ENCODE data around the gene C4orf36. TPM values are rescaled to one million over a fixed set of nuclear protein-coding genes. Genes with fewer than 3 reads are reported as not detected.
"Not testable (repeated sequence)": the region's sequence is repeated elsewhere in the genome, so short reads cannot be mapped to it uniquely, and the experiment has no call there.

Gene C4orf36
- total RNA-seq, 6 experiments from 2014 or later, result 0.66 to 2.5 (median 1.5) TPM

- TF ChIP-seq CTCF (IDR thresholded peaks at IDR 0.05), result no peak
- peak overlapping the region; percentile 88 for H3K27ac Mint-ChIP-seq
- no peaks in the 10 kb centered on the region; the same call in 1 of the 2 replicates for H3K27me3 Mint-ChIP-seq (ENCODE audit: insufficient read depth)
- H3K4me1 Mint-ChIP-seq (ENCODE audit: low read depth), result peaks cover 35% of the 10 kb centered on the region
- H3K36me3 Mint-ChIP-seq (ENCODE audit: low read depth), result peaks cover 5% of the 10 kb centered on the region
- no peaks in the 10 kb centered on the region for H3K9me3 Mint-ChIP-seq
- peak overlapping the region; percentile 91 for H3K4me3 Mint-ChIP-seq
- no peak for DNase-seq
Observed at GRCh38 chr4:86890790-86891189, 1.4 kb downstream of the C4orf36 start.

GRCh38 chr4:86879641-86880040 is 12.6 kb downstream of the C4orf36 start:
- peaks cover 33% of the 10 kb centered on the region for H3K9me3 Mint-ChIP-seq
- DNase-seq, result no peak
- TF ChIP-seq CTCF (IDR thresholded peaks at IDR 0.05), result no peak
- peaks cover 25% of the 10 kb centered on the region for H3K36me3 Mint-ChIP-seq (ENCODE audit: low read depth)
- no peak overlapping the region for H3K27ac Mint-ChIP-seq
- no peak overlapping the region for H3K4me3 Mint-ChIP-seq
- peaks cover 7% of the 10 kb centered on the region; the same call in 1 of the 2 replicates for H3K4me1 Mint-ChIP-seq (ENCODE audit: low read depth)
- 0 out of 2 replicates have a peak, but pooled peaks cover 4% of the 10 kb centered on the region for H3K27me3 Mint-ChIP-seq (ENCODE audit: insufficient read depth)

GRCh38 chr4:86878640-86879039 is 13.6 kb downstream of the C4orf36 start:
- Mint-ChIP-seq H3K27me3 (ENCODE audit: insufficient read depth) (0 out of 2 replicates have a peak, but pooled peaks cover 4% of the 10 kb centered on the region), H3K4me3 (no peak overlapping the region), H3K9me3 (peaks cover 33% of the 10 kb centered on the region), H3K36me3 (ENCODE audit: low read depth) (peaks cover 25% of the 10 kb centered on the region), H3K27ac (no peak overlapping the region), H3K4me1 (ENCODE audit: low read depth) (peaks cover 7% of the 10 kb centered on the region; the same call in 1 of the 2 replicates)
- peak; percentile 28; the same call in 1 of the 2 replicates for TF ChIP-seq CTCF (IDR thresholded peaks at IDR 0.05)
- DNase-seq, result no peak

- peaks cover 10% of the 10 kb centered on the region for H3K4me1 Mint-ChIP-seq (ENCODE audit: low read depth)
- H3K4me3 Mint-ChIP-seq, result no peak overlapping the region
- DNase-seq, result no peak
- H3K9me3 Mint-ChIP-seq, result peaks cover 33% of the 10 kb centered on the region
- no peak for TF ChIP-seq CTCF (IDR thresholded peaks at IDR 0.05)
- H3K27ac Mint-ChIP-seq, result no peak overlapping the region
- H3K36me3 Mint-ChIP-seq (ENCODE audit: low read depth), result peaks cover 25% of the 10 kb centered on the region
- H3K27me3 Mint-ChIP-seq (ENCODE audit: insufficient read depth), result no peaks in the 10 kb centered on the region
Observed at GRCh38 chr4:86876894-86877685, 15.1 kb downstream of the C4orf36 start.

GRCh38 chr4:86875436-86875835 is 16.8 kb downstream of the C4orf36 start:
- Mint-ChIP-seq H3K9me3 (peaks cover 30% of the 10 kb centered on the region), H3K4me1 (ENCODE audit: low read depth) (peaks cover 13% of the 10 kb centered on the region), H3K36me3 (ENCODE audit: low read depth) (peaks cover 25% of the 10 kb centered on the region)
- not testable (repeated sequence) for H3K27ac Mint-ChIP-seq; DNase-seq; H3K27me3 Mint-ChIP-seq (ENCODE audit: insufficient read depth); H3K4me3 Mint-ChIP-seq

- no peak for TF ChIP-seq CTCF (IDR thresholded peaks at IDR 0.05)
- DNase-seq, result no peak
- Mint-ChIP-seq H3K4me1 (ENCODE audit: low read depth) (peaks cover 10% of the 10 kb centered on the region), H3K36me3 (ENCODE audit: low read depth) (no peaks in the 10 kb centered on the region; the same call in 1 of the 2 replicates), H3K27ac (no peak overlapping the region), H3K4me3 (no peak overlapping the region), H3K9me3 (no peaks in the 10 kb centered on the region), H3K27me3 (ENCODE audit: insufficient read depth) (no peaks in the 10 kb centered on the region)
Observed at GRCh38 chr4:86872135-86872534, 20.1 kb downstream of the C4orf36 start.
